GM12874 (cell line): ENCODE results near the gene GREM2.

Experiments used
- TF ChIP-seq, protein P1 (sequence below): IDR thresholded peaks from 2 replicates; pipeline ENCODE4 v1.5.1; 2011; ENCODE audit warnings: low read depth, mild to moderate bottlenecking, control low read depth, low read length, moderate library complexity; ENCODE audit not compliant: insufficient read depth

GREM2 gene

DNA sequence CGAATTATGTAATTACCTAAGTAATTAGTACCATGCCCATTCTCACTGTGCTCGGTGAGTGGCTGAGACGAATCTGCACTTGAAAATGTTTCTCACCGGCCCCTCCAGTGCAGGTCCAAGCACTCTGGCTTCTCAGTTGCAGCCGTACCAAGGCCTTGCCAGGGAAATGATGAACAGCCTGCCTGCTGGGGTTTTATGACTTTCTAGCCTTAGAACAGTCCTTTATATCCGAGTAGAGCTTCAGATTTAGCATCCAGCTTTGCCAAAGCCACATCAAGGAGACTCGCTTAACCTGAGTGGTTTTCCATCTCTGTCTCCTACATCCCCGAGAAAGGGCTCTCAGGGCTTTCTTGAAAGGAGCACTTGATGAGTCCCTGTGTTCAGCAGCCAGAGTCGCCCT lies 83.4 kb downstream of the GREM2 start:
- TF ChIP-seq, protein P1, sequence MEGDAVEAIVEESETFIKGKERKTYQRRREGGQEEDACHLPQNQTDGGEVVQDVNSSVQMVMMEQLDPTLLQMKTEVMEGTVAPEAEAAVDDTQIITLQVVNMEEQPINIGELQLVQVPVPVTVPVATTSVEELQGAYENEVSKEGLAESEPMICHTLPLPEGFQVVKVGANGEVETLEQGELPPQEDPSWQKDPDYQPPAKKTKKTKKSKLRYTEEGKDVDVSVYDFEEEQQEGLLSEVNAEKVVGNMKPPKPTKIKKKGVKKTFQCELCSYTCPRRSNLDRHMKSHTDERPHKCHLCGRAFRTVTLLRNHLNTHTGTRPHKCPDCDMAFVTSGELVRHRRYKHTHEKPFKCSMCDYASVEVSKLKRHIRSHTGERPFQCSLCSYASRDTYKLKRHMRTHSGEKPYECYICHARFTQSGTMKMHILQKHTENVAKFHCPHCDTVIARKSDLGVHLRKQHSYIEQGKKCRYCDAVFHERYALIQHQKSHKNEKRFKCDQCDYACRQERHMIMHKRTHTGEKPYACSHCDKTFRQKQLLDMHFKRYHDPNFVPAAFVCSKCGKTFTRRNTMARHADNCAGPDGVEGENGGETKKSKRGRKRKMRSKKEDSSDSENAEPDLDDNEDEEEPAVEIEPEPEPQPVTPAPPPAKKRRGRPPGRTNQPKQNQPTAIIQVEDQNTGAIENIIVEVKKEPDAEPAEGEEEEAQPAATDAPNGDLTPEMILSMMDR: no peak

DNA sequence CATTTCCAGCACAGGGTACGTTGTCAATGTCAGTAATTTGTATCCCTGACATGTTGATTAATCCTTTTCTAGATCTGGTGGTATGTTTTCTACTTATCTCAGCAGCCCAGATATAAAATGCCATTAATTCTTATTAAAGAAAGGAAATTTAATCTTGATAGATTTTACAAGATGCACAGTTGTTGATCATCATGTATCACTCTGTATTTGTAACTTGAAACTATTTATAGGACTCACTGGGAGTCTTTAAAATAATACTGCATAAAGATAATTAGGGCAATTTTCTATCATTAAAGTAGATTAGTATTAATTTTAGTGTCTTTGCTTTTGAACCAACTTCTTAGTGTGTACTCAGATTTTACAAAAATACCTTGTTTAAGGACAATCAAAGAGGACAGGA lies 84.9 kb downstream of the GREM2 start:
- TF ChIP-seq, protein P1: no peak

DNA sequence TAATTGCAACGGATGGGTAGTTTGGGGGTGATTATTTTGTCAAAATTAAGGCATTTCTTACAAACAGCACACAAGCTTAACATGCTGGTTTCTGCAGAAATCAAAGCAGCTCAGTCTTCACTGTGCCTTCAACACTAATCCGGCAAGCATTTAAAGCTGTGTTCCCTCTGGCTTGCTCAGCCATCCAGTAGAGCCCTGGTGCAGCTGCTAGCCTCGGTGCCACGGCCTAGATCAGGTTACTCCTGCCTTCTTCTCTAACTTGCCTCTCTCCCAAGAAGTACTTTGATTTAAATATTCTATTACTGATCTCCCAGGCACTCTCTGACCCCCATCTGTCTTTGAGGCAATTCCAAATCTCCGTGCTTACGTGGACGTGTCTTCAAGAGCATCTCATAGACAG lies 85.6 kb downstream of the GREM2 start:
- TF ChIP-seq, protein P1: no peak

DNA sequence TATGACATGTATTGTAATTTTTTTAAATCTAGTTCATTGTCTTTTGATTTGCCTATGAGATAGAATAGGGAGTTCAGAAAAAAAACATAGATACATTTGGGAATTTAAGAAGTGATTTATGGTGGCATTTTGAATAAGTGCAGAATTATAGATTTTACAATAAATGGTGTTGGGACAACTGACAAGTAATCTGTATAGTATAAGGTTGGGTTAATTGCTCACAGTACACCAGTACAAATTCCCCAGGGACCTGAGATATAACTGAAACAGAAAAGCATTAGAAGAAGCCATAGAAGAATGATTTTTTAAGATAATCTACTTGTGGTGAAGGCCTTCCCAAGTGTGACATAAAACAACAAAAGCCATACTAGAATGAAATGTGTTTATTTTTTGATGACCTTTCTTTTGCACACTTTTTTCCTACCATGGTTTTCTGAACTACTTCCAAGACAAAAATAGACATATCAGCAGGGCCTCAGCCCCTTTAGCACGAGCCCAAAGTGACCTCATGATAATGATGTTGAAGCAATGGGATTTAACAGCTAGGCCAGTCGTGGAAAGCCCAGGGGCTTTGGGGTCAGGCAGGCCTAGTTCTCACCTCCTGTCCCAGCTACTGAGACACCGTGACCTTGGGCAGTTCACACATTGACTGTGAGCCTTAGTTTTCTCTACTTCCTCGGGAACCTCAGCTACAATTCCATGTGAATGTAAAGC lies 87.4 kb downstream of the GREM2 start:
- TF ChIP-seq, protein P1: no peak

DNA sequence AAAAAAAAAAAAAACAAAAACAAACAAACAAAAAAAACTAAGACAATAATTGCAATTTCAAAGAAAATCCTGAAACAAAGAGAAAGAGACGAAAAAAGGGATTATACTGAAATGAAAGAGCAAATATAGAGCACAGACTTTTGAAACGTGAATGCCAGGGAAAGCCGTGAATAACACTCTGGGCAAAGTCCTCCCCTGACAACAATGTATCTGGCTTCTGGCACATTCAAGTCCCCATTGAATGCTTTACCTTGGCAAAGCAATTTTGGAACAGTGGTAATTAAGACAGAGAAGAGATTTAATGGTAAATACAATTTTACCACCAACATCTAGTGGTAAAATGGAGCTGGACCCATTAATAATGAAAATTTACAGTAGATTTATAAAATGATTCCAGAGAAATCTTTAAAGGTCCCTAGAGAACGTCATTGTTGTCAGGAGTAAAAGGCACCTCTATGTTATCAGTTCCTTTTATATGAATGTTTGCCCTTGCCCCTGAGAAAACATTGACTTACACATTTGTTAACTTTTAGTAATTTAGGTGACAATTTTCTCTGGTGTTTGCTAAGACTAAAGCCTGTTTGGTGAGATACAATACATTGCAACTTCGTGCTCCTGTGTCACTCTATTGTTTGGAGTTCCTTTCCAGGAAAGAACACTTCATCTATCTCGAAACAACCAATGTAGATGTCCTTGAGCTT lies 89.7 kb downstream of the GREM2 start:
- TF ChIP-seq, protein P1: no peak

DNA sequence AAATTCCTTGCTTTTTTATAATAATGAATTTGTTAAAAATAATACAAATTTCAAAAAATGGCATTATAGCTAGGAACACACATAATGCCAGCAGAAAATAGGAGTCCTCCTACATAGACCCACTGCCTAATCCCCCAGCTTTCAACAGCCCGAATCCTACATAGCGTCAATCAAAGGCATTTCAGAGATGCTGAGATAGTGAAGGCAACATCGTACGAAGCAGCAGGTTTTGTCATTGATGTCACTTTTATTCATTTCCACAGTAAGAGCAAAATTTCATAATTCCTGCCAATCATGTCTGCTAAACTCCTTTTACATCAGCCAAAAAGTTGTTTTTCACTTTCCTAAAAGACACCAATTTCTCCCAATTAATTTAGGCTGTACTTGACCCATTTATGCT lies 94.1 kb downstream of the GREM2 start:
- TF ChIP-seq, protein P1: no peak

DNA sequence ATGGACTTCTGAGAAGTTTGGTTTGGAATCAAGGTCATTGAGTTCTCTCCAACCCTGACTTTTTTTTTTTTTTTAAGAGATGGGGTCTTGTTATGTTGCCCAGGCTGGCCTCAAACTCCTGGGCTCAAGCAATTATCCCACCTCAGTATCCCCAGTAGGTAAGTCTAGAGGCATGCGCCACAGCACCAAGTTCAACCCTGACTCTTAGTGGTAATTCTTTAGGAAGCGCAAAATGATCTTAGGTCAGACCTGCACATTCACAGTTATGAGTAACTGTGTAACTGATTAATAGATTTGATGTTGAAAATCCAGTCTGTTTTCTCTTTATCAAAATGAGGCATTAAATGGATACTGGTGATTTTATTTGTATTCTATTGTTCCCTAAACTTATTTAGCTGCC lies 95.9 kb downstream of the GREM2 start:
- TF ChIP-seq, protein P1: no peak
